GM12872 (cell line): ENCODE measurements around the gene PLAGL1.

Experiments
- TF ChIP-seq, protein P1 (sequence below): IDR thresholded peaks from 3 replicates; pipeline ENCODE4 v1.5.1; 2011; ENCODE audit warnings: low read depth, mild to moderate bottlenecking, low read length, moderate library complexity; ENCODE audit not compliant: insufficient read depth

PLAGL1 gene

DNA sequence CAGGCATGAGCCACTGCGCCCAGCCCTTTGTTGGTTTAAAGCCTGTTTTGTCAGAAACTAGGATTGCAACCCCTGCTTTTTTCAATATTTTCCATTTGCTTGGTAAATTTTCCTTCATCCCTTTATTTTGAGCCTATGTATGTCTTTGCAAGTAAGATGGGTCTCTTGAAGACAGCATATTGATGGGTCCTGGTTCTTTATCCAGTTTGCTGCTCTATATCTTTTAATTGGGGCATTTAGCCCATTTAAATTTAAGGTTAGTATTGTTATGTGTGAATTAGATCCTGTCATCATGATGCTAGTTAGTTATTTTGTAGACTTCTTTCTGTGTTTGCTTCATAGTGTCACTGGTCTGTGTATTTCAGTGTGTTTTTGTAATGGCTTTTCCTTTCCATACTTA, 97.0 kb downstream of the PLAGL1 start:
- TF ChIP-seq, protein P1, sequence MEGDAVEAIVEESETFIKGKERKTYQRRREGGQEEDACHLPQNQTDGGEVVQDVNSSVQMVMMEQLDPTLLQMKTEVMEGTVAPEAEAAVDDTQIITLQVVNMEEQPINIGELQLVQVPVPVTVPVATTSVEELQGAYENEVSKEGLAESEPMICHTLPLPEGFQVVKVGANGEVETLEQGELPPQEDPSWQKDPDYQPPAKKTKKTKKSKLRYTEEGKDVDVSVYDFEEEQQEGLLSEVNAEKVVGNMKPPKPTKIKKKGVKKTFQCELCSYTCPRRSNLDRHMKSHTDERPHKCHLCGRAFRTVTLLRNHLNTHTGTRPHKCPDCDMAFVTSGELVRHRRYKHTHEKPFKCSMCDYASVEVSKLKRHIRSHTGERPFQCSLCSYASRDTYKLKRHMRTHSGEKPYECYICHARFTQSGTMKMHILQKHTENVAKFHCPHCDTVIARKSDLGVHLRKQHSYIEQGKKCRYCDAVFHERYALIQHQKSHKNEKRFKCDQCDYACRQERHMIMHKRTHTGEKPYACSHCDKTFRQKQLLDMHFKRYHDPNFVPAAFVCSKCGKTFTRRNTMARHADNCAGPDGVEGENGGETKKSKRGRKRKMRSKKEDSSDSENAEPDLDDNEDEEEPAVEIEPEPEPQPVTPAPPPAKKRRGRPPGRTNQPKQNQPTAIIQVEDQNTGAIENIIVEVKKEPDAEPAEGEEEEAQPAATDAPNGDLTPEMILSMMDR: no peak

GRCh38 chr6:143902827-143903226, 105.2 kb downstream of the PLAGL1 start:
- TF ChIP-seq, protein P1: no peak

- TF ChIP-seq, protein P1: no peak
These were observed 105.9 kb downstream of the PLAGL1 start for GRCh38 chr6:143901885-143902750.

- TF ChIP-seq, protein P1: no peak
These were observed 107.7 kb downstream of the PLAGL1 start for GRCh38 chr6:143900358-143900757.

DNA sequence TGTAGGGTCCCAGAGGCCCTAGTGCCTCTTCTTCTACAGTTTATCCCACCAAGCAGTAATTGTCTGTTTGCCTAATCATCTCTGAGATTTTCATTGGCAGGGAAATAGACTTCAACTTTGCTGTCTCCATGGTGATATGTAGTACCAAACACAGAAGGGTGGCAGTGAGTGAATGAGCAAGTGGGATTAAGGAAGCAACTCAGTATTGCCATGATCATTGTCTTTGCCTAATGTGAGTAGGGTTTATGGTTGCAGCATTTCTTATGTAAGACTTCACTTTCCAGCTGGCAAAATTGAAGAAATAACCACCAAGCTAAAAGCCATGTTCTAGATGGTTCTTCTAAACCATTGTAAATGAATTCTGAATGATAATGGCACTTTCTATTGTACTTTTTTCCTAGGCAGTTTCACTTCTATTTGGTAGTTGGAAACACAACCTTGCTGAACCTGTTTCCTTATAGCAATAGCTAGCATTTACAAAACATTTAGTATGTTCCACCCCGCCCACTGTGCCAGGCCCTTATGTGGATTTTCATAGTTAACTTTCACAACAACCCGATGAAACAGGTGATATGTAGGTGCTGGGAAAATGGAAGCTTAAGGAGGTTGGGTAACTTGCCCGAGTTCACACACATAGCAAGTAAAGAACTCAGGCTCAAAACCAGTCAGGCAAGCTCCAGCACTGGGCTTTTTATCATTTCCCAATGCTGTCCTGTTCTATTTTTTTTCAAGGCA, 111.8 kb downstream of the PLAGL1 start:
- TF ChIP-seq, protein P1: no peak

GRCh38 chr6:143894655-143895054, 113.4 kb downstream of the PLAGL1 start:
- TF ChIP-seq, protein P1: no peak
